Stimulated activated CD4-positive, alpha-beta T cell treated with anti-CD3 and anti-CD28 coated beads, Interleukin-4, amount 100 ng/mL, for 24 hours (primary cell): ENCODE measurements around the gene MYO1F.

Source experiments
- DNase-seq: peaks from one replicate; pipeline ENCODE4 v3.0.0-alpha.2; 2020

Gene MYO1F

GRCh38 chr19:8489561-8490394 is 87.5 kb downstream of the MYO1F start:
- no peak for DNase-seq

DNA sequence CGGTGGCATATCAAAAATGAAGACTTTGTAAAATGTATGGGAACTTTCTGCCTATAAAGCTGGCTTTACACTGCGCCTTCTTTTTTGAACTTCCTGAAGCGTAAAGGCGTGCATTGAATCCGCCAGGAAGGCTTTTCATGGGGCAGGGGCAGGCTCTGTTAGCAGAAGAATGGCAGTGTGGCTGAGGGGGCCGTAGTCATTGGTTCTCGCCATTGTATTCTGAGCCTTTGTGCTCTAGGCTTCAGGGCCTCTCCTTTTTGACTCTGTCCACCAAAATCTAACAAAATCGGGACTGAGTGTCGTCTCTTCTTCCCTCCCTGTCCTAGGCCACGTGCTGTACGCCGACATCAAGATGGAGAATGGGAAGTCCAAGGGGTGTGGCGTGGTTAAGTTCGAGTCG is 88.9 kb downstream of the MYO1F start:
- no peak for DNase-seq

DNA sequence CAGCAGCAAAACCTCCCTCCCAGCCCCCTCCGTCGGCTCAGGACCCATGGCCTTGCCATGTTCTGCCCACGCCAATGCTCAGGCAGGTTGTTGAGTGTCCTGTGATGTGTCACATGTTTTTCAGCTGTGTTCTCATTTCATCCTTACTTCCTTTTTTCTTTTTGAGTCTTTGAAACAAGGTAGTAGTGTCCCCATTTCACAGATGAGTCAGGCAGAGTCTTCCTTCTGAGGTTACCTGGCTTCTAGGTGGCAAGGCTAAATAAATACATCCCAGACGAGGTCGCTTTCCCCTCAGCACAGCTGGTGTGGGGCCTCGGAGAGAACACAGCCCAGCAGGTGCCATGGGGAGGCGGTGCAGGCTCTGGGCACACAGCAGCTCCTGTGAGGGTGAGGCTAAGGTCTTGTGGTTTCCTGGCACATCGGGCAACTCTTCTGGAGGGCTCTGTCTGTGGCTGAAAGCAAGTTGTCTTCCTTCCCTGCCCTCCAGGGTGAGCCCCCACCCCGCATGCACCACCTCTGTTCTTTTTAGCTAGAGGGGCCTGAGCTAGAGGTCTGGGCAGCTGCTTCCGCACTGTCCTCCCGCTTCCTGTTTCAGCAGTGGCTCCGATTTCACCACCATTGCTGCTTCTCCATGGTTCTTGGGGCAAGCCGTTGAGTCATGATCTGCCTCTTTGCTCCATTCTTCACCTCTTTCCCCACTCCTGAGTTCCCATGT is 89.9 kb downstream of the MYO1F start:
- DNase-seq: peak; percentile 63

- no peak for DNase-seq
Observed at GRCh38 chr19:8486661-8487136, 90.5 kb downstream of the MYO1F start.

DNA sequence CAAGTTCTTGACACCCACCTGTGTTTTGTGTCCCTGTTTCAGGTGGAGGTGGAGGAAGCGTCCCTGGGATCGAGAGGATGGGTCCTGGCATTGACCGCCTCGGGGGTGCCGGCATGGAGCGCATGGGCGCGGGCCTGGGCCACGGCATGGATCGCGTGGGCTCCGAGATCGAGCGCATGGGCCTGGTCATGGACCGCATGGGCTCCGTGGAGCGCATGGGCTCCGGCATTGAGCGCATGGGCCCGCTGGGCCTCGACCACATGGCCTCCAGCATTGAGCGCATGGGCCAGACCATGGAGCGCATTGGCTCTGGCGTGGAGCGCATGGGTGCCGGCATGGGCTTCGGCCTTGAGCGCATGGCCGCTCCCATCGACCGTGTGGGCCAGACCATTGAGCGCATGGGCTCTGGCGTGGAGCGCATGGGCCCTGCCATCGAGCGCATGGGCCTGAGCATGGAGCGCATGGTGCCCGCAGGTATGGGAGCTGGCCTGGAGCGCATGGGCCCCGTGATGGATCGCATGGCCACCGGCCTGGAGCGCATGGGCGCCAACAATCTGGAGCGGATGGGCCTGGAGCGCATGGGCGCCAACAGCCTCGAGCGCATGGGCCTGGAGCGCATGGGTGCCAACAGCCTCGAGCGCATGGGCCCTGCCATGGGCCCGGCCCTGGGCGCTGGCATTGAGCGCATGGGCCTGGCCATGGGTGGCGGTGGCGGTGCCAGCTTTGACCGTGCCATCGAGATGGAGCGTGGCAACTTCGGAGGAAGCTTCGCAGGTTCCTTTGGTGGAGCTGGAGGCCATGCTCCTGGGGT is 91.5 kb downstream of the MYO1F start:
- no peak for DNase-seq

DNA sequence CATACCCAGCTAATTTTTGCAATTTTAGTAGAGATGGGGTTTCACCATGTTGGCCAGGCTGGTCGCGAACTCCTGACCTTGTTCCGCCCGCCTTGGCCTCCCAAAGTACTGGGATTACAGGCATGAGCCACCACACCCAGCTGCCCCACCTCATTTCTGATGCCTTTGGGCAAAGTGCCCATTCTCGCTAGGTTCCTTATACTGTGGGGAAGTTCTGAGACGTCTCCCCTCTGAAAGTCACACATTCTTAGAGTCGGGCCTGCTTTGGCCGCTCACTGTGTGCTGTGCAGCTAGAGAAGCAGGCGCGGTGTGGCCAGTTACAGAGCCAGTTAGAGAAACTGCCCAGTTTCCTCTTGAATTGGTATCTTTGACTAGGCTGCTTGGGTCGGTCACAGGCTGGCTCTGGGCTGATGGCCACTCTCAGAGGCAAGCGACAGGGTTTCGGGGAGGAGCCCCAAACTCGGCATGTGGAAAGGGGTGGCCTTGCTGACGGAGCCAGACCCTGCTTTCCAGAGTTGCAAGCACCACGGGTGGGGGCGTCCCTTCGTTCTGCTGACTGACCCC is 92.8 kb downstream of the MYO1F start:
- no peak for DNase-seq

DNA sequence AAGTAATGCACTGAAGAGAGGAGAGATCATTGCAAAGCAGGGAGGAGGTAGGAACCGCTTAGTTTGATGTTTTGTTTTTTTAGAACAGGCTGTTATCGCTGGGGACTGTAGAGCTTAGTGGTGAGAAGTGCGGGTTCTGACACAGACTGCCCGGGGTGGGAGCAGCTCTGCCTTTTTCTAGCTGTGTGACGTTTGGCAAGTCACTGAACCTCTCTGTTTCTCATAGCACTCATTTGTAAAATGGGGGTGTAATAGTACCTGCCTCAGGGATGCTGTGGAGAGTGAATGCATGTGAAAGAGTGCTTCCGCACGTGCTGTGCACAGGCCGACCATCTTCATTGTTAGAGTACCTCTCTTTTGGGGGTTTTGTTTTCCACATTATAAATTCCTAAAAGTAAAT is 94.1 kb downstream of the MYO1F start:
- no peak for DNase-seq

DNA sequence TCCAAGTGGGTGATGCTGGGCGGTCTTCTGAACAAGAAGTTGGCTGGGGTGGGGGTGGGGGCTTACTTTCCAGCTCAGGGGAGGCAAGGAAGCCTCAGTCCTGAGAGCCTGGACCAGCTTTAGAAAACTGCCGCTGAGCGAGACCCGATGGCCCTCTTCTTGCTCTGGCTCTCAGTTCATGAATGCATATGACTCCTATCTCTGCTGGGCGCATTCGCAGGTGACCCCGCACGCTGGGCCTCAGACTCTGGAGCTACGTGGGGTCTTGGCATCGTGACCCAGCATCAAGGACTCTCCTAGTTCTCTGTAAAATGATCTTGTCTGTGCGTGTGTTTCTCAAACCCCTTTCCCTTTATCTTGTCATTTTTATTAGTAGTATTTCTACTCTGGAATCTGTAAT is 94.5 kb downstream of the MYO1F start:
- DNase-seq: no peak

DNA sequence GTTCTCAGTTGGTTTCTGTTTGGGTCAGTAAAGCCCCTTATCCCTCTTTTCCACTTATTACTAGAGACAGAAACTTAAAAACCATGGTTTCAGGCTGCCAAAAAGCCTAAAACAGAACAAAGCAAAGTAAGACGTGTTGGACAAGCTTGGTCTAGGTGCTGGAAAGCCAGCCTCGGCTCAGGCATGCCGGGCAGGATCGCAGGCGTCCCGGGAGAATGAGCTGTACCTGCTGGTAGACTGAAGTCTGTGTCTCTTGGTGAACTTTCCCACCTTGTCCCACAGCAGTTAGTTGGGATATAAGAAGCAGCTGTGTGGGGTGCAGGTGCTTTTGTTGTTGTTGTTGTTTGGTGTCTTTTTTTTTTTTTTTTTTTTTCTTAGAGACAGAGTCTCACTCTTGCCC is 95.6 kb downstream of the MYO1F start:
- DNase-seq: no peak

DNA sequence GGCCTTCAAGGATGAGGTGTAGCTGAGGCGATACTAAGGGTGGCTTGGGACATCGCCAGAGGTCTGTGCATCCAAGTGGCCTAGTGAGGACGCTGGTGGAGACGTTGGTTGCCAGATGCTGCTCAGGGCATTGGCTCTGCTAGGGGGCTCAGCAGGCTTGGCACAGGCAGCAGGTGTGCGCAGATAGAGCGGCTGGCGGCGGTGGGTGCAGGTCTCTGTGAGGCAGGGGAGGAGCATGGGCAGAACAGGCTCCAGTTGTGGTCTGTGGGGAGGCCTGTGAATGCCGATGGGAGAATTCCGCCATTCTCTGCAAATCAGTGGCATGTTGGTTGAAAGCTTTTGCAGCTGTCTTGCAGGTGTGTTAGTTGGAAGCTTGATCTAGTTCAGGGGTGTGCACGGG is 96.0 kb downstream of the MYO1F start:
- DNase-seq: no peak

- no peak for DNase-seq
Observed at GRCh38 chr19:8478598-8478997, 98.6 kb downstream of the MYO1F start.

- no peak for DNase-seq
Observed at GRCh38 chr19:8477889-8478288, 99.4 kb downstream of the MYO1F start.

DNA sequence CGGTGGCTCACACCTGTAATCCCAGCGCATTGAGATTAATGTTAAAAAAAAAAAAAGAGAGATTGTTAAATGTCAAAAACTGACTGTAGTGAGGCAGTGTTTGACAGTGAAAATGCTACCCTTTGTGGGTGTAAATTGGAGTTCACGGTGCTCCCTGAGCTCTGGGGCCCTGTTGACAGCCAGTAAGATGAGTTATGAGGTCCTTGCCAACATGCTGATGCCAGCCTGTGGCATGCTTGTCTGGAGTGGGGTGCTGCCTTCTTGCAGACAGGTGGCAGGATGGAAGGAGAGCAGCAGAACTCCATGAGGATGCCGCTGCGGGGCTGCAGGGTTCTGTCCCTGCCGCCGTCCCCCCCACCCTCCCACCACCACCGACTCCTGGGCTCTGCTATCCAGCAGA is 100.7 kb downstream of the MYO1F start:
- no peak for DNase-seq

DNA sequence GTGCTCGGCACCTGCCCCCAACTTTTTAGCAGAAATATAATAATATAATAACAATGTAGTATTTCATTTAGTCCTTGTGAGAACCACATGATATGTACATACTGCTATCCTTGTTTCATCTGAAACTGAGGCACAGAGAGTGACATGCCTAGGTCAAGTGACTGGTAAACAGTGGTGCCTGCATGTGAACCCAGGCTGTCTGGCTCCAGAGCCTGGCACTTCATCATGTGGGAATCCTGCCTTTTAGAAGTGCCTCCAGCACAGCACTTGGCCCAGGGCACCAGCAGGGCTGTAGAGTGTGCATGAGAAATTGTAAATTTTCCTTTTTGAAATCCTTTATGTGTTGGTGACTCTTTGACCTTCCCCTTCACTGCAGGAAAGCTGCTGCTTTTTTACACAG is 102.2 kb downstream of the MYO1F start:
- DNase-seq: no peak

DNA sequence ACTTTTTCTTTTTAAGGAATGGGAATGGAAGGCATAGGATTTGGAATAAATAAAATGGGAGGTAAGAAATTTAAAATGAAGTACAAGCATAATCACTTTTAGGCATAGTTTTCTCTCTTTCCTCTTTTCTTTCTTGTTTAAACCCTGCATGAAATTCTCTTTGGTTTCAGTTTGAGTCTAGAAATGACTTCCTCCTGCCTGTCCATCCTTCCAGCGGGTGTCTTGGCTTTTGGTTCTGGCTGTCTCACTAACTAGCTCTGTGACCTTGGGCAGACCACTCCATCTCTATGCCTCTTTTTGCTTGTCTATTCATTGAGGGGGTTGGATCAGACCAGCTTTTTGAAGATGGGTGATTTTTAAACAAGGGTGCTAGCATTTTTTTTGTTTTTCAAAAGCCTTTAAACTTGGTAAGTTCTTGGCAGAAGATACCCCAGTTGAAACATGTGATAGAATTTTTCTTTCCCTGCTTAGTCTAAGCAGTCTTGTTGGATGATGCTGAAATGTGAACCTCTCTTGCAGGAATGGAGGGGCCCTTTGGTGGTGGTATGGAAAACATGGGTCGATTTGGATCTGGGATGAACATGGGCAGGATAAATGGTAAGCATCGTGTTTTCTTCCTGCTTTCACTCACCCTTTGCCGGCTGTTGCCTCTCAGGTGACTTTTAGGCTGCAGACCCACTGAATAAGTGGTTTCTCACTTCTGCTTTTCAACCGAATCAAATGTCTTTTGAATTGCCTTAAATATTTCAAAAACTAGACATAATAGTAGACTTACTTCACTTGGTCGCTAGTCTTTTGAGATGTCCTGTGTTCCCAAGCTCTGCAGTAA is 103.4 kb downstream of the MYO1F start:
- DNase-seq: no peak
